Activated T-cell treated with anti-CD3 and anti-CD28 coated beads for 48 hours (primary cell): ENCODE results near the gene CCL1.

Source experiments
- DNase-seq: peaks from one replicate; pipeline ENCODE4 v3.0.0-alpha.2; 2020; ENCODE audit warnings: low read depth

The CCL1 gene

GRCh38 chr17:34363183-34363661, at the start of gene CCL1:
TSS of gene CCL1 (minus strand) at chr17:34363233. CDS start at chr17:34363161, 72 bp downstream.
- no peak for DNase-seq

GRCh38 chr17:34412534-34412933, 49.5 kb upstream of the CCL1 start:
- DNase-seq: no peak

GRCh38 chr17:34411646-34412421, 48.8 kb upstream of the CCL1 start:
- no peak for DNase-seq

GRCh38 chr17:34409352-34409751, 46.3 kb upstream of the CCL1 start:
- DNase-seq: no peak

GRCh38 chr17:34408439-34408838, 45.4 kb upstream of the CCL1 start:
- no peak for DNase-seq

GRCh38 chr17:34406226-34406625, 43.2 kb upstream of the CCL1 start:
- no peak for DNase-seq

- DNase-seq: no peak
Observed at GRCh38 chr17:34403006-34403405, 40.0 kb upstream of the CCL1 start.

GRCh38 chr17:34401165-34401564, 38.1 kb upstream of the CCL1 start:
- DNase-seq: no peak

- DNase-seq: no peak
Observed at GRCh38 chr17:34400301-34400931, 37.4 kb upstream of the CCL1 start.

- DNase-seq: no peak
Observed at GRCh38 chr17:34399725-34400124, 36.7 kb upstream of the CCL1 start.

- no peak for DNase-seq
Observed at GRCh38 chr17:34398990-34399389, 36.0 kb upstream of the CCL1 start.

- no peak for DNase-seq
Observed at GRCh38 chr17:34397265-34397664, 34.2 kb upstream of the CCL1 start.

GRCh38 chr17:34393401-34393800, 30.4 kb upstream of the CCL1 start:
- no peak for DNase-seq

- no peak for DNase-seq
Observed at GRCh38 chr17:34391241-34391640, 28.2 kb upstream of the CCL1 start.

GRCh38 chr17:34390649-34391048, 27.6 kb upstream of the CCL1 start:
- DNase-seq: no peak

GRCh38 chr17:34389126-34389750, 26.2 kb upstream of the CCL1 start:
- no peak for DNase-seq

GRCh38 chr17:34387566-34387965, 24.5 kb upstream of the CCL1 start:
- no peak for DNase-seq

- no peak for DNase-seq
Observed at GRCh38 chr17:34386697-34387550, 23.9 kb upstream of the CCL1 start.

- DNase-seq: no peak
Observed at GRCh38 chr17:34386343-34386696, 23.3 kb upstream of the CCL1 start.

GRCh38 chr17:34384822-34385605, 22.0 kb upstream of the CCL1 start:
- no peak for DNase-seq

GRCh38 chr17:34384271-34384670, 21.2 kb upstream of the CCL1 start:
- DNase-seq: no peak
